GM23338 (cell line): Measurements from ENCODE around the gene ALOX15. TPM values are rescaled to one million over a fixed set of nuclear protein-coding genes. Genes with fewer than 3 reads are reported as not detected.

Experiments used
- ATAC-seq: fragments of 200-7000 bp; cut with Tn5 transposase; 3 replicates; pipeline ENCODE4 v1.9.1; 2020
- DNase-seq: peaks from one replicate; pipeline ENCODE4 v3.0.0-alpha.2; 2015; ENCODE audit warnings: low spot score
- H2AFZ ChIP-seq: fragments of 200-600 bp; sonication (generic); 2 replicates; pipeline ENCODE4 v1.8.0; 2016; ENCODE audit warnings: antibody characterized with exemption, mild to moderate bottlenecking, moderate library complexity
- H3F3A ChIP-seq: fragments of 200-600 bp; sonication (generic); replicated peaks from 2 replicates; pipeline ENCODE4 v1.8.0; 2017; ENCODE audit warnings: antibody characterized with exemption, mixed run types, low read depth
- H3K27ac ChIP-seq: fragments of 200-600 bp; sonication (generic); 2 replicates; pipeline ENCODE4 v1.6.1; 2016; ENCODE audit warnings: low read depth
- H3K27me3 ChIP-seq: fragments of 200-600 bp; sonication (generic); 2 replicates; pipeline ENCODE4 v1.8.0; 2016; ENCODE audit warnings: mild to moderate bottlenecking, mixed run types, moderate library complexity; ENCODE audit not compliant: insufficient read depth
- H3K36me3 ChIP-seq: fragments of 200-600 bp; sonication (generic); 2 replicates; pipeline ENCODE4 v1.8.0; 2016; ENCODE audit warnings: mild to moderate bottlenecking; ENCODE audit not compliant: insufficient read depth
- H3K4me1 ChIP-seq: fragments of 200-600 bp; sonication (generic); 2 replicates; pipeline ENCODE4 v1.8.0; 2016; ENCODE audit warnings: mild to moderate bottlenecking, moderate library complexity; ENCODE audit not compliant: insufficient read depth
- H3K4me2 ChIP-seq: fragments of 200-600 bp; sonication (generic); 2 replicates; pipeline ENCODE4 v1.7.1; 2017; ENCODE audit warnings: mixed run types
- H3K4me3 ChIP-seq: fragments of 200-600 bp; sonication (generic); 2 replicates; pipeline ENCODE4 v1.6.1; 2016; ENCODE audit warnings: mixed run types
- H3K79me2 ChIP-seq: fragments of 200-600 bp; sonication (generic); replicated peaks from 2 replicates; pipeline ENCODE4 v1.8.0; 2017; ENCODE audit warnings: mild to moderate bottlenecking; ENCODE audit not compliant: insufficient read depth
- H3K9me2 ChIP-seq: fragments of 200-600 bp; sonication (generic); 2 replicates; pipeline ENCODE4 v1.8.0; 2017; ENCODE audit not compliant: insufficient read depth
- H4K20me1 ChIP-seq: fragments of 200-600 bp; sonication (generic); replicated peaks from 2 replicates; pipeline ENCODE4 v1.8.0; 2017; ENCODE audit warnings: mild to moderate bottlenecking; ENCODE audit not compliant: insufficient read depth
- H3K27ac Mint-ChIP-seq: 2 replicates; pipeline ENCODE4 v1.8.0; 2020; ENCODE audit warnings: inconsistent platforms, mild to moderate bottlenecking, moderate library complexity, mixed read lengths
- H3K27me3 Mint-ChIP-seq: 3 replicates; pipeline ENCODE4 v1.8.0; 2022; ENCODE audit warnings: low read depth, mild to moderate bottlenecking, moderate library complexity, mixed read lengths, inconsistent platforms; ENCODE audit not compliant: insufficient read depth, poor library complexity
- H3K36me3 Mint-ChIP-seq: 3 replicates; pipeline ENCODE4 v1.8.0; 2021; ENCODE audit warnings: low read depth, mild to moderate bottlenecking, inconsistent platforms, moderate library complexity, mixed read lengths
- H3K4me1 Mint-ChIP-seq: 3 replicates; pipeline ENCODE4 v1.8.0; 2020; ENCODE audit warnings: mild to moderate bottlenecking, inconsistent platforms, mixed read lengths
- H3K4me3 Mint-ChIP-seq: 3 replicates; pipeline ENCODE4 v1.8.0; 2021; ENCODE audit warnings: moderate library complexity, mild to moderate bottlenecking, inconsistent platforms, mixed read lengths
- H3K9me3 Mint-ChIP-seq: 3 replicates; pipeline ENCODE4 v1.8.0; 2020; ENCODE audit warnings: moderate library complexity, mild to moderate bottlenecking, inconsistent platforms, mixed read lengths
- CREB1 ChIP-seq: fragments of 250-450 bp; sonication (Bioruptor Pico); IDR thresholded peaks from 2 replicates; pipeline ENCODE4 v1.5.0; 2020; ENCODE audit warnings: low read depth, mild to moderate bottlenecking, moderate library complexity
- CTCF ChIP-seq, 2 experiments: fragments of 200-600 bp in 1 of 2; sonication (generic) in 1 of 2; conservative IDR thresholded peaks; 2 replicates each; pipeline versions ENCODE4 v1.5.1 to v1.6.1; 2016 to 2017; ENCODE audit warnings: antibody characterized with exemption in 2 of 2, low read depth in 2 of 2, mild to moderate bottlenecking in 2 of 2, moderate library complexity in 1 of 2
- EZH2 ChIP-seq: fragments of 200-600 bp; sonication (generic); IDR thresholded peaks from one replicate; pipeline ENCODE4 v1.8.0; 2017; ENCODE audit warnings: antibody characterized with exemption, mild to moderate bottlenecking, low read depth; ENCODE audit not compliant: unreplicated experiment
- EZH2phosphoT487 ChIP-seq: fragments of 200-600 bp; sonication (generic); IDR thresholded peaks from one replicate; pipeline ENCODE4 v1.8.1; 2018; ENCODE audit warnings: antibody characterized with exemption; ENCODE audit not compliant: unreplicated experiment
- JUNB ChIP-seq: IDR thresholded peaks from one replicate; pipeline ENCODE4 v1.6.1; 2016; ENCODE audit warnings: antibody characterized with exemption; ENCODE audit not compliant: unreplicated experiment
- POLR2AphosphoS5 ChIP-seq: IDR thresholded peaks from 2 replicates; pipeline ENCODE4 v1.6.1; 2016; ENCODE audit warnings: antibody characterized with exemption, low read depth
- REST ChIP-seq: IDR thresholded peaks from one replicate; pipeline ENCODE4 v1.6.1; 2018; ENCODE audit warnings: antibody characterized with exemption; ENCODE audit not compliant: unreplicated experiment
- STAT1 ChIP-seq: IDR thresholded peaks from one replicate; pipeline ENCODE4 v1.6.1; 2016; ENCODE audit warnings: antibody characterized with exemption; ENCODE audit not compliant: unreplicated experiment
- ZNF114 ChIP-seq: fragments of 250-450 bp; sonication (Bioruptor Pico); IDR thresholded peaks from 2 replicates; pipeline ENCODE4 v1.5.0; 2020; ENCODE audit warnings: mild to moderate bottlenecking, moderate library complexity
- ZNF331 ChIP-seq: fragments of 250-450 bp; sonication (Bioruptor Pico); IDR thresholded peaks from 2 replicates; pipeline ENCODE4 v1.5.0; 2020; ENCODE audit warnings: low read depth, mild to moderate bottlenecking, moderate library complexity
- ZNF462 ChIP-seq: fragments of 250-450 bp; sonication (Bioruptor Pico); IDR thresholded peaks from 2 replicates; pipeline ENCODE4 v1.5.0; 2020; ENCODE audit warnings: mild to moderate bottlenecking, moderate library complexity
- polyA plus RNA-seq: library from polyadenylated mRNA; unstranded; fragments of >200 nt; fragmentation: Nextera tagmentation; extraction: Ambion mirVana; gene quantifications from 2 replicates; pipeline ENCODE4 v1.2.1, GENCODE V29; 2016
- total RNA-seq: library from RNA; depleted of rRNA; stranded (reverse); fragments of >200 nt; shearing (Covaris generic); gene quantifications from 2 replicates; pipeline ENCODE4 v1.2.3, GENCODE V29; 2014

ALOX15 gene
- total and polyA plus RNA-seq, 2 experiments from 2014 or later, result 1.2 to 1.4 TPM

GRCh38 chr17:4665027-4665426, 23.5 kb upstream of the ALOX15 start:
- peaks cover 5% of the 10 kb centered on the region; the same call in 2 of the 3 replicates for H3K36me3 Mint-ChIP-seq
- ATAC-seq, result no peak
- peaks cover 10% of the 10 kb centered on the region for H3K4me1 ChIP-seq
- H3K27me3 Mint-ChIP-seq, result peaks cover 3% of the 10 kb centered on the region
- no peak overlapping the region for H3K27ac Mint-ChIP-seq
- H3K27ac ChIP-seq, result no peak overlapping the region
- H3K36me3 ChIP-seq, result no peaks in the 10 kb centered on the region
- no peak for TF ChIP-seq POLR2AphosphoS5
- no peak for TF ChIP-seq CREB1 (CRISPR knock-in tag)
- no peak for TF ChIP-seq STAT1
- no peak for TF ChIP-seq REST
- no peak for TF ChIP-seq EZH2phosphoT487
- no peak for TF ChIP-seq ZNF114
- TF ChIP-seq JUNB, result no peak
- H4K20me1 ChIP-seq, result 0 out of 2 replicates have a peak, but pooled peaks cover 5% of the 10 kb centered on the region
- no peaks in the 10 kb centered on the region for H3K27me3 ChIP-seq
- H3K4me2 ChIP-seq, result no peak overlapping the region
- H3K79me2 ChIP-seq, result no peaks in the 10 kb centered on the region
- H3F3A ChIP-seq, result no peaks in the 10 kb centered on the region; the same call in 1 of the 2 replicates
- no peak overlapping the region for H2AFZ ChIP-seq
- no peak overlapping the region for H3K4me3 ChIP-seq
- DNase-seq, result no peak
- H3K9me2 ChIP-seq, result no peaks in the 10 kb centered on the region
- H3K4me3 Mint-ChIP-seq, result no peak overlapping the region
- H3K4me1 Mint-ChIP-seq, result peaks cover 18% of the 10 kb centered on the region
- H3K9me3 Mint-ChIP-seq, result no peaks in the 10 kb centered on the region

- no peak overlapping the region for H3K4me3 ChIP-seq
- TF ChIP-seq CREB1 (CRISPR knock-in tag) (no peak), ZNF462 (CRISPR knock-in tag) (no peak), ZNF114 (no peak), EZH2 (no peak), CTCF (conservative IDR thresholded peaks at IDR 0.05; ENCODE audit: low read depth in 2 of 2) (no peak), ZNF331 (CRISPR knock-in tag) (no peak), STAT1 (no peak)
Measured at GRCh38 chr17:4664230-4664629, 22.8 kb upstream of the ALOX15 start.

More at GRCh38 chr17:4664230-4664629, 22.8 kb upstream of the ALOX15 start:
- Histone ChIP-seq H2AFZ (no peak overlapping the region), H3K27ac (no peak overlapping the region), H3K4me2 (no peak overlapping the region), H3K4me1 (peaks cover 10% of the 10 kb centered on the region), H3F3A (no peaks in the 10 kb centered on the region; the same call in 1 of the 2 replicates), H3K9me2 (no peaks in the 10 kb centered on the region), H3K36me3 (no peaks in the 10 kb centered on the region), H4K20me1 (0 out of 2 replicates have a peak, but pooled peaks cover 5% of the 10 kb centered on the region), H3K27me3 (no peaks in the 10 kb centered on the region), H3K79me2 (no peaks in the 10 kb centered on the region)
- peak; percentile 22; the same call in 1 of the 3 replicates for ATAC-seq
- no peak overlapping the region for H3K27ac Mint-ChIP-seq
- peaks cover 18% of the 10 kb centered on the region for H3K4me1 Mint-ChIP-seq
- no peaks in the 10 kb centered on the region for H3K9me3 Mint-ChIP-seq
- DNase-seq, result no peak
- H3K4me3 Mint-ChIP-seq, result no peak overlapping the region
- peaks cover 3% of the 10 kb centered on the region for H3K27me3 Mint-ChIP-seq
- H3K36me3 Mint-ChIP-seq, result no peaks in the 10 kb centered on the region
